IMR-90 (cell line): ENCODE results near the gene NUP62CL. TPM values are rescaled to one million over a fixed set of nuclear protein-coding genes. Genes with fewer than 3 reads are reported as not detected.

Experiments
- ATAC-seq: fragments of 200-7000 bp; cut with Tn5 transposase; 2 replicates; pipeline ENCODE4 v1.9.1; 2020; ENCODE audit warnings: low read depth, mild to moderate bottlenecking, moderate library complexity
- BruUV-seq: library from RNA; stranded (reverse); fragments of 400-500 nt; replicated peaks from 2 replicates; lab custom pipeline; 2021; lab: Mats Ljungman, UMichigan
- CTCF ChIA-PET: fragments of 300-600 bp; formaldehyde crosslinking; extraction: SDS; loops from one replicate; lab custom pipeline; 2021; ENCODE audit warnings: antibody characterized with exemption; lab: Yijun Ruan, JAX
- POLR2A ChIA-PET: fragments of 300-600 bp; sonication (Branson Sonifier 250); formaldehyde crosslinking; loops from one replicate; lab custom pipeline; 2022; ENCODE audit warnings: antibody characterized with exemption; ENCODE audit not compliant: unreplicated experiment; lab: Charles Lee
- DNase-seq: peaks from one replicate; pipeline ENCODE4 v3.0.0; 2013
- H2AFZ ChIP-seq: replicated peaks from 2 replicates; pipeline ENCODE3; 2013; ENCODE audit warnings: low read length, mild to moderate bottlenecking; ENCODE audit not compliant: poor library complexity
- H2AK5ac ChIP-seq: 2 replicates; pipeline ENCODE4 v1.6.1; 2013; ENCODE audit warnings: low read depth, low read length, inconsistent platforms
- H2AK9ac ChIP-seq: replicated peaks from 2 replicates; pipeline ENCODE3; 2013; ENCODE audit warnings: mild to moderate bottlenecking, low read depth, low read length, moderate library complexity; ENCODE audit not compliant: poor library complexity
- H2BK120ac ChIP-seq: 2 replicates; pipeline ENCODE4 v1.6.1; 2013; ENCODE audit warnings: low read depth, low read length, inconsistent platforms
- H2BK15ac ChIP-seq: 3 replicates; pipeline ENCODE4 v1.6.1; 2013; ENCODE audit warnings: low read depth, low read length, inconsistent platforms
- H2BK20ac ChIP-seq: 2 replicates; pipeline ENCODE4 v1.6.1; 2013; ENCODE audit warnings: low read depth, mild to moderate bottlenecking, inconsistent platforms, low read length, moderate library complexity
- H2BK5ac ChIP-seq: 2 replicates; pipeline ENCODE4 v1.6.1; 2013; ENCODE audit warnings: mild to moderate bottlenecking, low read depth, low read length, inconsistent platforms; ENCODE audit not compliant: poor library complexity, severe bottlenecking
- H3K14ac ChIP-seq: replicated peaks from 2 replicates; pipeline ENCODE4 v1.6.1; 2013; ENCODE audit warnings: low read depth, low read length, inconsistent platforms
- H3K18ac ChIP-seq: 2 replicates; pipeline ENCODE4 v1.6.1; 2013; ENCODE audit warnings: low read depth, low read length, control low read depth
- H3K23ac ChIP-seq: 2 replicates; pipeline ENCODE4 v1.6.1; 2013; ENCODE audit warnings: low read depth, low read length, inconsistent platforms
- H3K27ac ChIP-seq: 2 replicates; pipeline ENCODE4 v1.5.1; 2013; ENCODE audit warnings: mild to moderate bottlenecking, control low read depth, low read length; ENCODE audit not compliant: insufficient read depth
- H3K27me3 ChIP-seq: 2 replicates; pipeline ENCODE4 v1.6.1; 2013; ENCODE audit warnings: low read length; ENCODE audit not compliant: control insufficient read depth, insufficient read depth
- H3K36me3 ChIP-seq: 2 replicates; pipeline ENCODE4 v1.6.1; 2013; ENCODE audit warnings: low read length, mixed read lengths; ENCODE audit not compliant: control insufficient read depth, insufficient read depth
- H3K4ac ChIP-seq: 2 replicates; pipeline ENCODE4 v1.6.1; 2013; ENCODE audit warnings: low read depth, low read length, inconsistent platforms
- H3K4me1 ChIP-seq: 2 replicates; pipeline ENCODE4 v1.6.1; 2013; ENCODE audit warnings: low read length, mixed read lengths; ENCODE audit not compliant: control insufficient read depth, insufficient read depth
- H3K4me2 ChIP-seq: 2 replicates; pipeline ENCODE4 v1.6.1; 2013; ENCODE audit warnings: low read depth, mild to moderate bottlenecking, control low read depth, low read length, moderate library complexity
- H3K4me3 ChIP-seq: 2 replicates; pipeline ENCODE4 v1.5.1; 2013; ENCODE audit warnings: low read depth, mild to moderate bottlenecking, control low read depth, low read length, moderate library complexity; ENCODE audit not compliant: insufficient read depth
- H3K56ac ChIP-seq: 2 replicates; pipeline ENCODE4 v1.6.1; 2013; ENCODE audit warnings: low read length, inconsistent platforms; ENCODE audit not compliant: insufficient read depth; ENCODE audit errors: extremely low read depth
- H3K79me1 ChIP-seq, 2 experiments: 2 replicates each; pipeline ENCODE4 v1.6.1; 2013; ENCODE audit warnings: low read length in 2 of 2, inconsistent platforms in 1 of 2, low read depth in 1 of 2
- H3K9ac ChIP-seq: 2 replicates; pipeline ENCODE4 v1.6.1; 2013; ENCODE audit warnings: low read depth, low read length, control low read depth
- H3K9me1 ChIP-seq: 2 replicates; pipeline ENCODE4 v1.6.1; 2013; ENCODE audit warnings: low read length, inconsistent platforms; ENCODE audit not compliant: insufficient read depth
- H3K9me3 ChIP-seq: 2 replicates; pipeline ENCODE4 v1.6.1; 2013; ENCODE audit warnings: low read length; ENCODE audit not compliant: control insufficient read depth, insufficient read depth
- H4K20me1 ChIP-seq: 2 replicates; pipeline ENCODE4 v1.6.1; 2013; ENCODE audit warnings: low read length, inconsistent platforms; ENCODE audit not compliant: insufficient read depth
- H4K5ac ChIP-seq: 2 replicates; pipeline ENCODE4 v1.6.1; 2013; ENCODE audit warnings: mild to moderate bottlenecking, low read depth, low read length, control low read depth
- H4K8ac ChIP-seq, 2 experiments: 2 replicates each; pipeline ENCODE4 v1.6.1; 2013; ENCODE audit warnings: low read depth in 2 of 2, low read length in 2 of 2, control low read depth in 1 of 2, inconsistent platforms in 1 of 2
- H4K91ac ChIP-seq: 2 replicates; pipeline ENCODE4 v1.6.1; 2013; ENCODE audit warnings: low read depth, low read length, inconsistent platforms; ENCODE audit not compliant: insufficient read depth
- CEBPB ChIP-seq: IDR thresholded peaks from 2 replicates; pipeline ENCODE4 v1.6.1; 2012; ENCODE audit warnings: low read depth, low read length, improper control_type of control experiment
- ELK1 ChIP-seq: fragments of 150-350 bp; IDR thresholded peaks from 2 replicates; pipeline ENCODE4 v1.6.1; 2016; ENCODE audit warnings: low read depth, mild to moderate bottlenecking, low read length, moderate library complexity, borderline replicate concordance
- FOS ChIP-seq: fragments of 150-350 bp; IDR thresholded peaks from 2 replicates; pipeline ENCODE4 v1.6.1; 2016; ENCODE audit warnings: low read depth, low read length
- MAZ ChIP-seq: IDR thresholded peaks from 2 replicates; pipeline ENCODE4 v1.6.1; 2012; ENCODE audit warnings: low read depth, mild to moderate bottlenecking, low read length, improper control_type of control experiment, moderate library complexity, borderline replicate concordance
- MXI1 ChIP-seq: IDR thresholded peaks from 2 replicates; pipeline ENCODE4 v1.6.1; 2012; ENCODE audit warnings: low read depth, mild to moderate bottlenecking, low read length, moderate library complexity, borderline replicate concordance
- NFE2L2 ChIP-seq: fragments of 150-350 bp; IDR thresholded peaks from 2 replicates; pipeline ENCODE4 v1.6.1; 2016; ENCODE audit warnings: low read depth, mild to moderate bottlenecking, low read length
- USF2 ChIP-seq: fragments of 150-350 bp; IDR thresholded peaks from 2 replicates; pipeline ENCODE4 v1.6.1; 2017; ENCODE audit warnings: mild to moderate bottlenecking, antibody characterized with exemption, low read length, low read depth
- dilution Hi-C: fragments of 300-500 bp; cut with HindIII; formaldehyde crosslinking; loops from one replicate; pipeline ENCODE4 v1.14.3; 2018; ENCODE audit warnings: low sequenced_read_pairs; ENCODE audit not compliant: unreplicated experiment
- in situ Hi-C: fragments of 300-500 bp; cut with MboI; formaldehyde crosslinking; loops from 3 replicates; pipeline ENCODE4 v1.14.3; 2019; ENCODE audit warnings: low sequenced_read_pairs, inconsistent platforms, mixed read lengths
- intact Hi-C: fragments of 100-400 bp; cut with micrococcal nuclease; formaldehyde crosslinking; loops from 2 replicates; pipeline ENCODE4 v1.10.0; 2022
- polyA plus RNA-seq, 3 experiments: library from polyadenylated mRNA; depleted of rRNA; stranded (reverse); fragments of >200 nt; gene quantifications; 2 replicates each; pipeline ENCODE4 v1.2.3, GENCODE V29; 2012; ENCODE audit warnings: low replicate concordance in 1 of 3
- total RNA-seq: library from RNA; depleted of rRNA; stranded (reverse); fragments of >200 nt; gene quantifications from 2 replicates; pipeline ENCODE4 v1.2.3, GENCODE V29; 2012

Gene NUP62CL
- total and polyA plus RNA-seq, 2 of the 4 experiments (the other 2 are of a cell fraction) = not detected

GRCh38 chrX:107168257-107168656, 38.0 kb downstream of the NUP62CL start:
- CTCF ChIA-PET = no interaction called here
- Histone ChIP-seq H4K5ac (no peak overlapping the region), H3K9me3 (no peaks in the 10 kb centered on the region), H3K9ac (no peak overlapping the region), H3K9me1 (no peaks in the 10 kb centered on the region), H3K56ac (no peak overlapping the region), H2BK120ac (no peak overlapping the region), H4K91ac (no peak overlapping the region), H3K14ac (no peak overlapping the region), H2BK20ac (no peak overlapping the region), H3K36me3 (no peaks in the 10 kb centered on the region), H3K18ac (no peak overlapping the region), H3K4me3 (no peak overlapping the region), H4K20me1 (no peaks in the 10 kb centered on the region), H3K4me1 (no peaks in the 10 kb centered on the region), H2AFZ (no peak overlapping the region), H4K8ac (no peak overlapping the region), H3K4me2 (no peak overlapping the region), H2AK9ac (no peak overlapping the region), H2BK5ac (no peak overlapping the region), H3K27me3 (no peaks in the 10 kb centered on the region), H3K4ac (no peak overlapping the region), H3K23ac (no peak overlapping the region), H2BK15ac (no peak overlapping the region), H3K79me1 (no peaks in the 10 kb centered on the region), H2AK5ac (no peak overlapping the region), H3K27ac (no peak overlapping the region)
- ATAC-seq (no peak), DNase-seq (no peak)
- no TSS peak for BruUV-seq
- POLR2A ChIA-PET = no interaction called here
- TF ChIP-seq FOS (no peak), MAZ (no peak), USF2 (no peak), ELK1 (no peak), CEBPB (no peak), MXI1 (no peak), NFE2L2 (no peak)
- dilution Hi-C loops = no loop called here
- in situ Hi-C loops = no loop called here
- intact Hi-C loops = no loop called here
